GM19455 (cell line): ENCODE results near the gene MZT2B.
"Not testable (repeated sequence)": the region's sequence is repeated elsewhere in the genome, so short reads cannot be mapped to it uniquely, and the experiment has no call there.

ENCODE experiments used
- ATAC-seq: cut with Tn5 transposase; IDR thresholded peaks from one replicate; pipeline ENCODE4 v1.9.1; 2021; ENCODE audit not compliant: unreplicated experiment

The MZT2B gene

DNA sequence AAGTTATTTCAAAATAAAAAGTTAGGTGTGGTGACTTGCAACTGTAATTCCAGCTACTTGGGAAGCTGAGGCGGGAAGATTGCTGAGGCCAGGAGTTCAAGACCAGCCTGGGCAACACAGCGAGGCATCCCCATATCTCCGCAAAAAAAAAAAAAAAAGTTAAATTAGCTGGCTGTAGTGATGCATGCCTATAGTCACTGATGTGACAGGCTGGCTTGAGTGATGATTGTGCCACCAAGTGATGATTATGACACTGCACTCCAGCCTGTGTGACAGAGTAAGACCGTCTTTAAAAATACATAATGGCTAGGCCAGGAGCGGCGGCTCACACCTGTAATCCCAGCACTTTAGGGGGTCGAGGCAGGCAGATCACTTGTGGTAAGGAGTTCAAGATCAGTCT is 12.2 kb upstream of the MZT2B start:
- no peak for ATAC-seq

DNA sequence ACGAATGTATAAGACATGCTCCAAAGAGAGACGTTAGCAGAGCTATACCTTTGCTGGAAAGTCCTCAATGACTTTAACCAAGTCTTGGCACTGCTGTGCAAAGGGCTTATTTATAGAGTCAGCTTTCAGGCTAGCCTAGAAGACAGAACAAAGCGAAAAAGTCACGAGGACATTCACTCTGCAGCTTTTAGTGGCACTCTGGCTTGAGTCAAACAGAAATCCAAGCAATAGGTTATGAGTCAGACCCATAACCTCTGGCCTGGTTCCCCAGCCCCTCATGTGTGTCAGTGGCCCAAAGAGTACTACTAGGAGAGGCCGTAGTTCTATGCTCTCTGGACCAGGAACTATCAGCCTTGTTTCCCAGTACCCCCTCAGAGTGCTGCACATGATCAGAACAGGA is 7.2 kb upstream of the MZT2B start:
- peak; percentile 77 for ATAC-seq

DNA sequence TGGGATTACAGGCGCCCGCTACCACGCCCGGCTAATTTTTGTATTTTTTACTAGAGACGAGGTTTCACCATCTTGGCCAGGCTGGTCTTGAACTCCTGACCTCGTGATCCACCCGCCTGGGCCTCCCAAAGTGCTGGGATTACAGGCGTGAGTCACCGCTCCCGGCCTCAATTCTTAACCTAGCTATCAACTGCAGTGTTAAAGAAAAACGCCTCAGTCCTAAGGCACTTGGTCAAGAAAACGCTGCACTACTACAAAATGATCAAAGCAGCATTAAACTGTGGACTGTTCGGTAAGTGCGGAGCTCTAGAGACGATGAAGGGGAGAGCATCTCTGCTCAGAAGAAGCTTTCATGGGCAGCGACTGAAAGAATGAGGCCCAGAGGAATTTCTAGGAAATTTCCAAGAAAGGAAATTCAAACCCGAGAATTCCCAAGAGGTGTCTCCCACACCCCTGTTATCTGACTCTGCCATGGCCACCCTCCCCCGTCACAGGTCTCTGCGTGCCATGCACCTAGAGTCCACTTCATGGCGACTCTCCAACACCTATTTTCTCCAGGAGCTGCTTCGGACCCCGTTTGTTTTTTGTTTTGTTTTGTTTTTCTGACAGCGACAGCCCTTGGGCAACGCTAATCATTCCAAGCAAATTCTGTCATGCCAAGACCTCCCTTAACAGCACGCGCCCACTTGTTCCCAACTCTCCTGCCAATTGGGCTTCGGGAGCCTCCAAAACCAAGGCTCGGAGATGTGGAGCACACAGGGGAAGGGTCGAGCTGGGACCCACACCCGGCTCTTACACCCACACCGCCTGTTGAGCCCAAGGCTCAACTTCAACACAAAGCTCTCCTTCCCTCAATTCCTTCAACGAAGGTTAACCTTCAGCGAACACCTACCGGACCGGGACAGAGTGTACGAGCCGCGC is 1.4 kb upstream of the MZT2B start:
- ATAC-seq, result not testable (repeated sequence)

DNA sequence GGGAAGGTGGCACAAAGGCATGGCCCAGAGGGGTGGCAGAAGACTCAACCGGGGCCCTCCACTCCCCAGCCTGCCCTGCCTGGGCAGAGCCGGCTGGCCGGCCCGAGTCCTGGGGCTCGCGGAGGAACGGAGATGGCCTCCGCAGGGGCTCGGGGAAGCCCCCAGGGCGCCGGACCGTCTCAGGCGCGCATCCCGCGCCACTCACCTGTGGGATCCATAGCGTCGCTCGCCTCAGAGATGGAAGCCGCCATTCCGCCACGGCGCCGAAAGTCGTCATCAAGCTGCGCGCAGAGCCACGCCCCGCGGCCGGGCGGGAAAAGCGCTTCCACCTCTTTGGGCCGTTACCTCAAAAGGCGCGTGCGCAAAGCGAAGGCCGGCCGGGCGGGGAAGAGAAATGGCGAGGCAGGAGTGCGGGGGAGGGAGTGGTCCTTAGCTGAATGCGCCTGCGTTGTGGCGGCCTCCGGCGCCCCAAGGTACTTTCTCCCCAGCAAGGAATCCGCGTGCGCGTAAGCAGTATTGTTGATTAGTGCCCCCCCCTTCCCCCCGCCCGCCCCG is 660 bp upstream of the MZT2B start, which contains the start of gene SMPD4:
Gene SMPD4 (minus strand): TSS at position 278 of the 555 bp plus-strand sequence. CDS start 5,010 bp downstream, outside the sequence.
- ATAC-seq, result peak; percentile 47

DNA sequence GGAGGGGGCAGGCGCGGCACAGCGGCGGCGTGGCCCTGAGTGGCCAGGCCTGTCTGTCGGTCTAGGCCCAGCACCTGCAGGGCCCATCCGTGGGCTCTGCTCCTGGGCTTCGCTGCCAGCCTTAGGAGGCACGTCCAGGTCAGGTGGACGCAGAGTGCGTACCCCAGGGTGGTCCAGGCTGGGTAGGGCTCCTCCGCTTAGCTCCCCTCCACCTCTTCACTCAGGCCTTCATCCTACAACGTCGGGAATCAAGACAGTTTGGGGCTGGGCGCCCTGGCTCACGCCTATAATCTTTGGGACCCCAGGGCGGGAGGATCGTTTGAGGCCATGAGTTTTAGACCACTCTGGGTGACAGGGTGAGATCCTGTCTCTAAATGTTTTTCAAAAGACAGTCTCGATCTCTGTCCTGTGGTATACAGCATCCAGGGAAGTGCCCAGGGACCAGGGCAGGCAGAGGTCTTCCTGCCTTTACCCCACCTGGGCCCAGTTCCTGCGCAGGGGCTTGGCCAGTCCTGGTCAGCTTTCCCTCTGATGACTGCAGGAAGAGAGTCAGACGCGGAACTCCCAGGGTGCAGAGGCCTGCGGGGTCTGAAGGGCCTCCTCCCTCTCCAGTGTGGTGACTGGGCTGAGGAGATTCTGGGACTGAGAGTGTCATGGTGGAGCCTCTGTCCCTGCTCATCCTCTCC is 907 bp downstream of the MZT2B start:
- ATAC-seq, result peak; percentile 32

DNA sequence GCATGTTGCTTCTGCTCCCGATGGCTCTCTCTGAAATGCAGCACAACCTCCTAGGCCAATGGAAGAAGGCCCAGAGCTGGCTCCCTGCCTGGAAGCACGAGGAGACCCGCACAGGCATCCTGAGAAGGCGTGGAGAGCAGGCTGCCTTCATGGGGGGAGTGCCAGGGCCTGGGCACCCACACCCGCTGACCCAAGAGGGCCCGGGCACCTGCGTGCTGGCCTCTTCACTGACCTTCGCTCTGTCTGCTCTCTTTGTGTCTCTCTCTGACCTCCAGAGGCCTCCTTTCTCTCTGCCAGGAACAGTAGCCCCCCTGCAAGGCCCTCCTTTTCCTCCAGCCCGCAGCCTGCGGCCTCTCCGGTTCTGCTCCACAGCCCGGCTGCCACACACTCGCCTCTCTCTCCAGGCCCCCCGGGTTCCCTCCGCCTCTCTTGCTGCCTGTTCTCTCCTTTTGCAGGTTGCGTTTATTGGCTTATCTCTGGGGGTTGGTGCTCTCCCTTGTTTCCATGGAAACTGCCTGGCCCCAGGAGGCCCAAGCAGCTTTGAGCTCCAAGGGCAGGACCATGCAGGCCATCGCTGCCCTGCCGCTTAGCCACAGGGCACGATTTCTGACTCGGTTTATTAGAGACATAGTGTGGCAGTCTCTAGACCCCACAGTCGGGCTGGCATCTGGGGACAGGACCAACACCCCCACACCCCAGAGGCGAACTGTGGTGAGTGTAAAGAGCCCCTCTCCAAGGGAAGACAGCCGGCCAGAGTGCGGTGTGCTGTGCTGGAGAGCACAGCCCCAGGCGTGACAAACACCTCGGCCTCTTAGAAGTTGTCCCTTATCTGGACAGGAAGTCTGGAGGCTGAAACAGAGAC is 1.7 kb downstream of the MZT2B start:
- no peak for ATAC-seq

DNA sequence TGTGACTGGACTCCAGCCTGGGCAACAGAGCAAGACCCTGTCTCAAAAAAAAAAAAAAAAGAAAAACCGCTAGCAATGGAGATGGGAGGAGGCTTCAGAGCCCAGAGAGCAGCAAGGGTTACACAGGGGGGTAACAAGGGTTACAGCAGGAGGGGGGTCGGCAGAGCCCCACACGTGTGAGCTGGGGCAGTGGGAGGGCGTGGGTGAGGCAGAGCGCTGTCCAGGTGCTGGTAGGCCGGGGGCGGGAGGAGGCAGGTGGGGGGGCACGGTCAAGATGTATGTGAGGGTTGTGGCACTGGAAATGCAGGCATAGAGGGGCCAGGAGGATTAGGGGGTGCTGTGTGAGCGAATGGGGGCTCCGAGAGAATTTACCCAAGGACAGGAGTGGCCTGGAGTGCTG is 3.4 kb downstream of the MZT2B start:
- ATAC-seq, result no peak

DNA sequence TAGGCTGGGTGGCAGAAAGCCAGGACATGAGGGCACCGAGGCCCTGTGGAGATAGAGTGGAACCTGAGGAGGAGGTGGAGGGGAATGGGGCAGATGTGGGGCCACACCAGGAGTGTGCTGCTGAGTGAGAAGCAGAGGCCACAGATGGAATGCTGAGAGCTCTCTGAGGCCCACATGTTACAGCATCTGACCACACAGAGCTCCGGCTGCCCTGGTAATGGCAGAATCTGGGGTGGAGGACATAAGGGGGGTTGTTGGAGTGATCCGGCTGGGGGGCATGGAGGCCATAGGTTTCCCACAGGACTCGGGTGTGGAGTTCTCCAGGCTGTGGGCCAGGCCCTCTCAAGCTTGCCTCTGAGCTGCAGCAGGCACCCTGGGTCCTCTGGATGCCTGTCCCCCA is 3.8 kb downstream of the MZT2B start:
- ATAC-seq, result no peak

DNA sequence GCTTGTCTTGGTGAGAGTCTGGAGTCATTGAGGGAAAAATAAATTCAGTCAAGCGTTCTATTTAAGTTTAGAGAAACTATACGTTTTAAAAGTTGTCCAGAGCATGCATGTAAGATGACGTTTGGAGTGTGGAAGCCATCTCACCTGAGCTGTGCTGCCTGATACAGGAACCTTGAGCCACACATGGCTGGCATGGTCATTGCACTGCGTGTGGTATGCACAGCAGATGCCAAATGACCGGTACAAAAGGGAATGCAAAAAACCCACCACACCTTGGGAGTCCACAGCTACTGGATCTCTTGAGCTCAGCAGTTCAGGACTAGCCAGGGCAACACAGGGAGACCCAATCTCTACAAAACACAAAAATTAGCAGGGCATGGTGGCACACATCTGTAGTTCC is 4.3 kb downstream of the MZT2B start:
- ATAC-seq, result no peak

DNA sequence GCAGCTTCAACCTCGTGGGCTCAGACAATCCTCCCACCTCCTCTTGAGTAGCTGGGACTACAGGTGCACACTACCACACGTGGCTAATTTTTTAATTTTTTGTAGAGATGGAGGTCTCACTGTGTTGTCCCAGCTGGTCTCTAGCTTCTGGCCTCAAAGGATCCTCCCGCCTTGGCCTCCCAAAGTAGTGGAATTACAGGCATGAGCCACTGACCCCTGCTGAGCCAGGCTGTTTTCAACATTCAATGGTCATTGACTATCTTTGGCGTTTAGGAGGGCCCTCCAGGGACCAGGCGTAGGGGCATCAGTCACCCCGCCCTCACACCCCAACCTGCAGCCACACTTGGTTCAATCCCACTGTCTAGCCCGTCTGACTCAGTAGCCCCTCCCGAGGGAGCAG is 5.2 kb downstream of the MZT2B start:
- ATAC-seq, result no peak

DNA sequence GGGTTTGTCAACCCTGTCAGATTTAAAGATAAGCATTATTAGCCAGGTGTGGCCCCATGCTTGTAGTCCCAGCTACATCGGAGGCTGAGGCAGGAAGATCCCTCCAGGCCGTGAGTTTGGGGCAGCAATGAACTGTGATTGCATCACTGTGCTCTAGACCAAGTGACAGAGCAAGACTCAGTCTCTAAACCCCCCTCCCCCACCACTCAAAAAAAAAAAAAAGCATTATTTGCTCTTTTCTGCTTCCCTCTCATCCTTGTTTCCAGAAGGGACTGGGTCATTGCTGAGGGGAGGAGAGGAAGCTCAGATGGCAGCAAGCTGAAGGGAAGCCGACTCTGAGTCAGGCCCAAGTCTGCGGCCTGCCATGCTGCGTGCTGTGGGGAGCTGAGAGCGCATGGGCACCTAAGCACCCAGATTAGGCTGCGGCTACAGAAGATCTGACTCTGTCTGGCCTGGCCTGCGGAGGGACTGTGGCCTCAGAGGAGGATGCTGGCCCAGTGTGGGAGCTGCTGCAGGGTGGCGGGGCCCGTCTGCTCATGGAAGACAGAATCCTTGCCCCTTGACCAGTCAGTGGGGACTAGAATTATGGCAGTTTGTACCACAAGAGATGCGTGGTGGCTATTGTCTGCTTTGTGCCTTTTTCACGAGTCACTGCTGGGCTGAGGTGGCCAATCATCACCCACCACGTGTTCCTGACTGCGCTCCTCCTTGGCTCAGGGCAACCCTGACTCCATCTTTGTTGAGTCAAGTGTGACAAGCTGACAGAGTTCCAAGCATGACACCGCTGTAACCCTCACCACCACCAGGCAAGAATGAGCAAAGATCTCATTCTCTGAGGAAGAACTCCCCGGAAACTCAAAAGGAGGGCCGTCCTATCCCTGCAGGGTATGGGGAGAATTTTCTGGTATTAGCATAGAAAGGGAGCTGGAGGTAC is 6.1 kb downstream of the MZT2B start:
- not testable (repeated sequence) for ATAC-seq

DNA sequence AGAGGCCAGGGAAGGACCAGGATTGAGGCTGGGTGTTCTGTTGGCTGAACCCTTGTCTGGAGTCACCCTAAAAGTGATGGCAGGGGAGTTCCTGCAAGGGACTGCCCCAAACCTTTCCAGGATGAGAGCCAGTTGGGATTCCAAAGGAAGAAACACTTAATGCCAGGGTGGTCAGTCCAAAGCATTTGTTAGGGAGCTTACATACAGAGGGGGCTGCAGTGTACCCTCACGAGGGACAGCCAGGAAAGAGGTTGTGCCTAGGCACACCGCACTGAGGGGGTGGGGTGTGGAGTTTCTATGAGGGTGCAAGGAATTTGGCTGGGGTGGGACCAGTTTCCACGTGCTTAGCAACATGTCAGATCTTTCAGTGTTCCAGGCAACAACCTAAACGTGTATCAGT is 6.9 kb downstream of the MZT2B start:
- ATAC-seq, result not testable (repeated sequence)

DNA sequence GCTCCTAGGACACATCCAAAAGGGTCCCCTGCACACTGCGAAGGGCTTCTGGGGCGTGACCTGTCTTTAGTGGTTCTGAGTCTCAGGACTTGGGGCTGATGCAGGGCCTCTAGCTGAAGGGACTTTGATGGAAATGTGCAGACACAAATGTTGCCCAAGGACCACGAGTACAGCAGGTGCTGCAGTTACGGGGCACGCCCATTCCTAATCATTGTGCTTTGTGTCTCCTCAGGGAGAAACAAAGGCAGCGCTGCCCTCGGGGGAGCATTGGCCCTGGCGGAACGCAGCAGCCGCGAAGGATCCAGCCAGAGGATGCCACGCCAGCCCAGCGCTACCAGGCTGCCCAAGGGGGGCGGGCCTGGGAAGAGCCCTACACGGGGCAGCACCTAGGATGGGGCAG is 8.2 kb downstream of the MZT2B start:
- ATAC-seq, result no peak

DNA sequence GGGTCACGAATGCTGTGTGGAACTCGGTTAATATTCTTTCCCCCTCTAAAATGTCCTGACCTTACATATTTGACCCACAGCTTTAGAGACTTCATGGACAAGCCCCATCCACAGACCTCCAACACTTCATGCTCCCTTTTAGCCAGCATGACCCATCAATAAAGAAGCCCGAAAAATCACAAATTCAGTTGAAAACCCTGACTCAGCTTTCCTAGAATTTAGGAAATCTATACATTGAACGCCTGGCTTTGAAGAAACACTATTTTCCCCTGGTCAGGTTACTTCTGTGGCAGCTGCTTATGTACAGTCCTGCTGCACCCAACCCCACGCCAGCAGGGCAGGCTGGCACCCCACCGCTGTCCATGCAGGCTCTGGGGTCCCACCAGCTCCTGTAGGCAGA is 9.3 kb downstream of the MZT2B start:
- not testable (repeated sequence) for ATAC-seq

DNA sequence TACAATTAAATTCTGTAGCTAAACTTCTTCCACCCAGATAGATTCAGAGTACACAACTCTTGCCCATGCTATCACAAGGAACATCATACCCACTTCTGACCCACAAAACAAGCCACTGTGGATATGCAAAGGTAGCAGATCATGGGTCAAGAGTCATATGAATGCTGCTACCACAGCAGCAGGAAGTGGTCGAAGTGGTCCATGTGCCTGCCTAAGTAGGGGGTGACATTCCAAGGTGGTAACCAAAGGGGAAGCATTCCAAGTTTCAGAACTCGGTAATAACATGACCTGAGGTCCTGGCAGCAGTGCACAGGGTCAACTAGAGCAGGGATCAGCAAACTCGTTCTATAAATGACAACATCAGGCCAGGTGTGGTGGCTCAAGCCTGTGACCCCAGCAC is 10.4 kb downstream of the MZT2B start:
- ATAC-seq, result not testable (repeated sequence)

DNA sequence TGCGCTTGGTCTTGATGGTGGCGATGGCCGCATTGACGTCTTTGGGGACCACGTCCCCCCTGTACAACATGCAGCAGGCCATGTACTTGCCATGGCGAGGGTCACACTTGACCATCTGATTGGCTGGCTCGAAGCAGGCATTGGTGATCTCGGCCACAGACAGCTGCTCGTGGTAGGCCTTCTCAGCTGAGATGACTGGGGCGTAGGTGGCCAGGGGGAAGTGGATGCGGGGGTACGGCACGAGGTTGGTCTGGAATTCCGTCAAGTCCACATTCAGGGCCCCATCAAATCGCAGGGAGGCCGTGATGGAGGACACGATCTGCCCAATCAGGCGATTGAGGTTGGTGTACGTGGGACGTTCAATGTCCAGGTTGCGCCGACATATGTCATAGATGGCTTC is 11.8 kb downstream of the MZT2B start:
- ATAC-seq, result not testable (repeated sequence)

DNA sequence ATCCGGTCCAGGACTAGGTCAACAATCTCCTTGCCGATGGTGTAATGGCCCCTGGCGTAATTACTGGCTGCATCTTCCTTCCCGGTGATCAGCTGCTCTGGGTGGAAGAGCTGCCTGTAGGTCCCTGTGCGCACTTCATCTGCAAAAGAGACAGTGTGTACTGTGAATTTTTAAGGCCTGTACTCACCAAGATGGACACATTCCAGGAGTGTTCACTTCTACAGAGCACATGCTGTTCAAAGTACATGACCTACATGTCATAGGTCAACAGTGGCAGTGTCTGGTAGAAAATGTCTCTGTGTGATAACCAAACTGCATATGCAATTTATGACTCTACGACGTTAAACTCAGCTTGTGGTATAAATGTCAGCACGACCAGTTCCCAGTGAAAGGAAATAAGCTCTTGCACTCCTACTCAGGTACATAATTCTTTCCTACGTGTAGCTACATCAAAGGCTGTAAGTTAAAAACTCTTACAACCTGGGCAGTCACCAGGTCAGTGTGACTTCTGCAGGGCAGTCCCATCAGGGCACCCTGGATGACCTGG is 13.1 kb downstream of the MZT2B start:
- not testable (repeated sequence) for ATAC-seq

DNA sequence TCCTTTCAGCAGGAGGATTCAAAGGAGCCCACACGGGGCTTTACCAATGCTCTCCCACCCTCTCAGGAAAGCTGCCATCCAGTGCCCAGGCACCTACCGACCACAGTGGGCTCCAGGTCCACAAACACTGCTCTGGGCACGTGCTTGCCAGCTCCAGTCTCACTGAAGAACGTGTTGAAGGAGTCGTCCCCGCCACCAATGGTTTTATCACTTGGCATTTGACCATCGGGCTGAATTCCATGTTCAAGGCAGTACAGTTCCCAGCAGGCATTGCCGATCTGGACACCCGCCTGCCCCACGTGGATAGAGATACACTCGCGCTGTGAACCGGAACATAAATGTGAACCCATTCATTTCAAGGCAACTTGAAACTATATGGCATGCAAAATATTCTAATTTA is 14.0 kb downstream of the MZT2B start:
- ATAC-seq, result not testable (repeated sequence)

DNA sequence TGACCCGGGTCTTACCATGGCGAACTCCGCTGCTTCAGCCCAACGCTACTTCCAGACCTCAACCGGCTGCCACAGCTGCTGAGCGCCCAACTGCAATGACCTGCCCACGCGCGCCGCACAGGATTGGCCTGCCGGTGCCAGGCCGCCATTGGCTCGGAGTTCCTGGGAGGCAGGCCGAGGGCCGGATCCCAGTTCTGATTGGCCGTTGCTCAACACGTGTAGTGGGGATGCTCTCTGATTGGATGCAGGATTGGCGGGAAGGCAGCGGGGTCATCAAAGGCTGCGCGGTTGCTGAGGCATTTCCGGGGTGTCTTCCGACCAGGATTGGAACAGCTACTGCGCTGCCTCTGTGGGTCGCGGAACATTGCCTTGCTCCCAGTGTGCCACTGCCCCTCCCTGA is 16.3 kb downstream of the MZT2B start, which contains the start of gene TUBA3E:
Gene TUBA3E (minus strand): TSS at position 97 of the 400 bp plus-strand sequence. CDS start 79 bp downstream, at position 18.
- no peak for ATAC-seq
